ENCODE data around the gene KCTD4.

DNA sequence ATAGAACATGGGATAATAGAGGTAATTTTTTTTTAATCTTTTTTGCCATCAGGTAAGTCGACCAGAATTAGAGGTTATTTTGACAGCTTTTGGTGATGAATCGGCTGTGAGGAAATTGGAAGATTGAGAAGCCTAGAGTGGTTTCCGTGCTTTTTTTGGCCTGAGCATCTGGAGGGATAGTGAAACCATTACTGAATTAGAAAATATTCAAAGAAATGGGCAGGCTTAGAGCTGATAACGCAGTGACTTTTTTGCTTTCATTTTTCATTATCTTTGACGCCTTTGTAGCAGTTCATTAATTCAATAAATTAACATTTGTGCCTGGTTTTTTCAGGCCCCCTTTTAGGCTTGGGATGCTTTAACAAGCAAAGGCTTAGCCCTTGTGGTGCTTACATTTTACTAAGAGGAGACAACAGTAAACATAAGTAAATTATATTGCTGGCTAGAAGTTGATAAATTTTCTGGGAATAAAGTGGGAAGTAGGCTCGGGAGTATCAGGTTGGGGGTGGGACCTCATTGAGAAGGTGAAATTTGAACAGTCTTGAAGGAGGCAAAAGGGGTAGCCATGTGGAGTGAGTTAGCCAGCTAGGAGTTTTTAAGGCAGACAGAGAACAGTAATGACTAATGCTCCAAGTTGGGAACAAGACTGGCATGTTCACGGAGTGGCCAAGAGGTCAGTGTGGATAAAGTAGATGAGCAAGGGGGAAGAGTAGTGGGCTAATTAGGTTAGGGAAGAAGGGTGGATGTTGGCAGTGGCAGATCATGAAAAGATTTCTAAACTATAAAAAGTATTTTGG, 44.1 kb downstream of the KCTD4 start:
- TF ChIP-seq, protein P1, sequence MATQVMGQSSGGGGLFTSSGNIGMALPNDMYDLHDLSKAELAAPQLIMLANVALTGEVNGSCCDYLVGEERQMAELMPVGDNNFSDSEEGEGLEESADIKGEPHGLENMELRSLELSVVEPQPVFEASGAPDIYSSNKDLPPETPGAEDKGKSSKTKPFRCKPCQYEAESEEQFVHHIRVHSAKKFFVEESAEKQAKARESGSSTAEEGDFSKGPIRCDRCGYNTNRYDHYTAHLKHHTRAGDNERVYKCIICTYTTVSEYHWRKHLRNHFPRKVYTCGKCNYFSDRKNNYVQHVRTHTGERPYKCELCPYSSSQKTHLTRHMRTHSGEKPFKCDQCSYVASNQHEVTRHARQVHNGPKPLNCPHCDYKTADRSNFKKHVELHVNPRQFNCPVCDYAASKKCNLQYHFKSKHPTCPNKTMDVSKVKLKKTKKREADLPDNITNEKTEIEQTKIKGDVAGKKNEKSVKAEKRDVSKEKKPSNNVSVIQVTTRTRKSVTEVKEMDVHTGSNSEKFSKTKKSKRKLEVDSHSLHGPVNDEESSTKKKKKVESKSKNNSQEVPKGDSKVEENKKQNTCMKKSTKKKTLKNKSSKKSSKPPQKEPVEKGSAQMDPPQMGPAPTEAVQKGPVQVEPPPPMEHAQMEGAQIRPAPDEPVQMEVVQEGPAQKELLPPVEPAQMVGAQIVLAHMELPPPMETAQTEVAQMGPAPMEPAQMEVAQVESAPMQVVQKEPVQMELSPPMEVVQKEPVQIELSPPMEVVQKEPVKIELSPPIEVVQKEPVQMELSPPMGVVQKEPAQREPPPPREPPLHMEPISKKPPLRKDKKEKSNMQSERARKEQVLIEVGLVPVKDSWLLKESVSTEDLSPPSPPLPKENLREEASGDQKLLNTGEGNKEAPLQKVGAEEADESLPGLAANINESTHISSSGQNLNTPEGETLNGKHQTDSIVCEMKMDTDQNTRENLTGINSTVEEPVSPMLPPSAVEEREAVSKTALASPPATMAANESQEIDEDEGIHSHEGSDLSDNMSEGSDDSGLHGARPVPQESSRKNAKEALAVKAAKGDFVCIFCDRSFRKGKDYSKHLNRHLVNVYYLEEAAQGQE (IDR thresholded peaks at IDR 0.05; ENCODE audit: insufficient read depth in 1 of 2, low read depth in 2 of 2, low read length in 2 of 2), result no peak
- TF ChIP-seq SIN3A (IDR thresholded peaks at IDR 0.05; ENCODE audit: borderline replicate concordance, insufficient read depth, low read length) (no peak), POLR2AphosphoS5 (IDR thresholded peaks at IDR 0.05; ENCODE audit: low read depth, low read length) (no peak), TAF1 (IDR thresholded peaks at IDR 0.05; ENCODE audit: borderline replicate concordance, insufficient read depth, low read length) (no peak), FOXP2 (optimal IDR thresholded peaks at IDR 0.05; ENCODE audit: borderline replicate concordance, extremely low read depth, extremely low read length, insufficient read depth) (no peak)
